HG02798 (cell line): ENCODE data around the gene TMEM204.
"Not testable (repeated sequence)": the region's sequence is repeated elsewhere in the genome, so short reads cannot be mapped to it uniquely, and the experiment has no call there.

Experiments
- ATAC-seq: cut with Tn5 transposase; IDR thresholded peaks from one replicate; pipeline ENCODE4 v1.9.1; 2021; ENCODE audit warnings: mild to moderate bottlenecking; ENCODE audit not compliant: unreplicated experiment, poor library complexity

The TMEM204 gene

GRCh38 chr16:1580956-1581355 is 47.5 kb downstream of the TMEM204 start:
- ATAC-seq, result no peak

- no peak for ATAC-seq
Observed at GRCh38 chr16:1581804-1582203, 48.3 kb downstream of the TMEM204 start.

- ATAC-seq, result no peak
Observed at GRCh38 chr16:1583180-1583579, 49.7 kb downstream of the TMEM204 start.

- ATAC-seq, result no peak
Observed at GRCh38 chr16:1584926-1585484, 51.5 kb downstream of the TMEM204 start.

GRCh38 chr16:1590366-1590765 is 56.9 kb downstream of the TMEM204 start:
- ATAC-seq, result no peak

GRCh38 chr16:1590930-1591705 is 57.7 kb downstream of the TMEM204 start:
- ATAC-seq, result no peak

- ATAC-seq, result no peak
Observed at GRCh38 chr16:1592446-1592845, 59.0 kb downstream of the TMEM204 start.

DNA sequence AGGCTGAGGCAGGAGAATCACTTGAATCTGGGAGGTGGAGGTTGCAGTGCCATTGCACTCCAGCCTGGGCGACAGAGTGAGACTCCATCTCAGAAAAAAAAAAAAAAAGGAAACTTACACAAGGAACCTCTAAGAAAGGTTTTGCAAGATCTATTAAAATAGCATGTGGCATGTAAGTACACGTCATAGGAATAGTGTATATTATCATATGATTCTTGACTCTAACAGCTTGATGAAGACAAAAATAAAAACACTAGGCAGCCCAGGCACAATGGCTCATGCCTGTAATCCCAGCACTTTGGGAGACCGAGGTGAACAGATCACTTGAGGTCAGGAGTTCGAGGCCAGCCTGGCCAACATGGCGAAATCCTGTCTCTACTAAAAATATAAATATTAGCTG is 62.0 kb downstream of the TMEM204 start:
- ATAC-seq, result not testable (repeated sequence)

DNA sequence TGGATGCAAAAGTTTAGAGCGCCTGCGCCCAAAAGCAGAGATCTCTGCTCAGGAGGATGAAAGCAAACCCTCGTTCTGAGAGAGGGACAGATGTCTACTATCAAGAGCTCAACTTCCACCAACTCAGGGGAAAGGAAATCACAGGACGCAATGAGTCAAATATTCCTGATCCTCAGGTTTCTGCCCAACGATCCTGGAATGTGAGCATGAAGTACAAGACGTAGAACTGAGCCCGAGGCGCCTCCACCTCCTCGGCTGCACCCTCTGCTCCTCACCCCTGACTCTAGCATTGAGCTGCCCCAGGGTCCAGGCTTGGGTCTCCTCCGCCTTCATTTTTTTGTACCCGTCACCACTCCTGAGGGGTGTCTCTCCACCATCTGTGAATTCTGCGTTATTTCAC is 63.0 kb downstream of the TMEM204 start:
- no peak for ATAC-seq

- ATAC-seq, result no peak
Observed at GRCh38 chr16:1597154-1597553, 63.7 kb downstream of the TMEM204 start.

GRCh38 chr16:1601031-1601430 is 67.6 kb downstream of the TMEM204 start:
- ATAC-seq, result no peak

DNA sequence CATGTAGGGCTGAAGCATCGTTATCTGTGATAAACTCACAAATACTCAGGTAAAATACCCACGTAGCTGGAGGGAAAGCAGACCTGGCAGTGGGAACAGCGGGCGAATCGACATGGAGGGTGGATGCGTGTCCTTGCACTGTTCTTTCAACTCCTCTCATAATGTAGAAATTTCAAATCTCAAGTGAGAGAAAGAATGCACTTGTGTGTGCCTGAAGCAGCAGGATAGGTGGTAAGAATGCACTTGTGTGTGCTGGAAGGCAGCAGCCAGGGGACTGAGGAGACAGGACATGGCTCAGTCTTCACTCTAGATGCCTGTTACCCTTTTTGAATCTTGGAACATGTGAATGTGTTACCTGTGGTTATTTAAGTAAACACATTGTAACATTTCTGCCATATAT is 68.0 kb downstream of the TMEM204 start:
- ATAC-seq, result no peak

GRCh38 chr16:1602285-1602684 is 68.8 kb downstream of the TMEM204 start:
- no peak for ATAC-seq
